Dendritic cell treated with granulocyte-macrophage colony-stimulating factor and Interleukin-4, amounts not matched to agents 40 ng/mL and 50 ng/mL, for 4 days (primary cell): ENCODE results near the gene HPSE2.

ENCODE experiments used
- H3K27ac Mint-ChIP-seq: one replicate; pipeline ENCODE4 v1.8.0; 2022; ENCODE audit warnings: mild to moderate bottlenecking, mixed read lengths
- H3K27me3 Mint-ChIP-seq: one replicate; pipeline ENCODE4 v1.8.0; 2022; ENCODE audit warnings: mild to moderate bottlenecking, mixed read lengths
- H3K36me3 Mint-ChIP-seq: one replicate; pipeline ENCODE4 v1.8.0; 2022; ENCODE audit warnings: low read depth, mixed read lengths
- H3K4me1 Mint-ChIP-seq: one replicate; pipeline ENCODE4 v1.8.0; 2022; ENCODE audit warnings: low read depth, mixed read lengths
- H3K4me3 Mint-ChIP-seq: one replicate; pipeline ENCODE4 v1.8.0; 2022; ENCODE audit warnings: mild to moderate bottlenecking, moderate library complexity, mixed read lengths
- H3K9me3 Mint-ChIP-seq: one replicate; pipeline ENCODE4 v1.8.0; 2022; ENCODE audit warnings: mixed read lengths
- intact Hi-C: fragments of 100-400 bp; cut with micrococcal nuclease; formaldehyde crosslinking; loops from one replicate; pipeline ENCODE4 v1.15.0; 2022

Gene HPSE2

DNA sequence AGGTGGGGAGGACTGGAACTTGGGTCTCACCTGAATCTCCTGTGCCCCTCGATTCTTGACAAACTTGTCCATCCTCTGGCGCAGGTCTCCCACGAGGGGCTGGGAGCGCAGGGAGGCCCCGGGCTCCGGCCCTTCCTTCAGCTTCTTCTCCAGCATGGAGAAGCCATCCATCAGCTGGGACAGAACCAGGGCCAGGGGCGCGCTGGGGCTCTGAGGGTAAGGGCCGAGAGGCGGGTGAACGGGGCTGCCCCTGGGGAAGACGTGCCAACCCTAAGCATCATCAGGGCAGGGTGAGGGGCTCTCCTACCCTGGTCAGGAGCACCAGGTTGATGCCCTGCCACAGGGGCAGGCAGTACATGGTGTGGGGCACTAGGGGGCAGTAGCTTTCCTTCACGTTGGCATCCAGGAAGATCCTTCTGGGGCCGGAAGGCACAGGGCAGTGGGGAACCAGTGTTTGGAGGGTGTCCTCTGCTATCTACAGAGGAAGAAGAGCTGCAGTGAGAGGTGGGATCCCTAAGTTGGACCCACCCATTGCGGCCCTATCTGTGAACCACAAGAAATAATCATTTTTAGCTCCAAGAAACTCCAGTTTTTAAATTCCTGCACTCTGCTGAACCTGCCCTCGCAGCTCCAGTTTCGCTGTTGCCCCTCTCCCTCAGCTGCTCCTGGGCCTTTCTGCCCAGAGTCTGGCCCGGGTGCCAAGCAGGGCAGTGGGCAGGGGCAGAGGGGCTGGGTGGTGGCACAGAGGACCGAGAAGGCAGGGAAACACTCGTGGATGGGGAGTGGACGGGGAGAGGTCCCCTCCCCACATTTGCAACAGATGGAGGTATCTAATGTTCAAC lies 809.9 kb downstream of the HPSE2 start:
- Mint-ChIP-seq H3K4me3 (no peak overlapping the region), H3K36me3 (peaks cover 100% of the 10 kb centered on the region), H3K4me1 (peaks cover 4% of the 10 kb centered on the region), H3K27ac (no peak overlapping the region), H3K27me3 (no peaks in the 10 kb centered on the region), H3K9me3 (no peaks in the 10 kb centered on the region)
- intact Hi-C loops = no loop called here

DNA sequence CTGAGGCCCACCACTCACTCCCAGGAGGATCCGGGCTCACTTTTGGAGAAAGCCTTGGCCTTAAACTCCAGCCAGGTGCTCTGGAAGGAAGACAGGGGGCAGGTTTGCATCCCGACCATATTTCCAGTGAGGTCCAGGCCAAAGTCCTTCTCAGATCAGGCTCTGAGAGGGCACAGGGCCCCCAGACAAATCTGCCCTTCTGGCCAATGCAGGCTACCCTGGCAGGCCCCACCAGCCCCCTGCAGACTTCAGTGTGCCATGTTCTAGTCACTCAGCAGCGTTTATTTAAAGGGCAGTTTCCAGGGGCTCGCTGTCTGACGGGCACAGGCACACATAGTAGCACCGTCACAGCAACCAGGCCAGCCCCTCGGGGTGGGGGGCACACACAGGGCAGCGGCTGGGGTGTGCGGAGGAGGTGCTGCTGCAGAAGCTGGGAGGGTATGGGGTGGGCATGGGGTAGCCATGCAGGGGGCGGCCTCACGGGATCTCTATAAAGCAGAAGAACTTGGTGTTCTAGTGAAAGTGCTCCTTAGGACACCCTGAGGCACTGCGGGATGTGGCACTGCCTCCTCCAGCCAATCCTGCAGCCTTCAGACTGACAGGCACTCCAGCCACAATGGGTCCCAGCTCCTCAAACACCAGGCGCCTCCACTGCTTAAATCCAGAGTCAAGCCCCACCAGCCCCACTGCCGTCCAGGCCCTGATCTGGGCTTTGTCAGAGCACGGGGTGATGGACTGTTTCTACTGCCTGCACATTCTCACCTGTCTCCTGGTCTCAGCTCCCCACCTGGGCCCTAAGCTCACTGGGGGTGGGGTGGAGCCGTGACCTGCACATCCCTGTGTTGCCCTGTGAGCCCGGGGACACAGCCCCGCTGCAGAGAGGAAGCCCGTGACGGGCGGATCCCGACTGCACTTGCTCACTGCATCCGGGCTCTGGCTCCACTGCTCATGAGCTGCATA lies 811.1 kb downstream of the HPSE2 start:
- no peak overlapping the region for H3K4me3 Mint-ChIP-seq
- no peaks in the 10 kb centered on the region for H3K4me1 Mint-ChIP-seq
- H3K36me3 Mint-ChIP-seq = peaks cover 100% of the 10 kb centered on the region
- intact Hi-C loops = no loop called here
- H3K9me3 Mint-ChIP-seq = no peaks in the 10 kb centered on the region
- H3K27me3 Mint-ChIP-seq = no peaks in the 10 kb centered on the region
- no peak overlapping the region for H3K27ac Mint-ChIP-seq

DNA sequence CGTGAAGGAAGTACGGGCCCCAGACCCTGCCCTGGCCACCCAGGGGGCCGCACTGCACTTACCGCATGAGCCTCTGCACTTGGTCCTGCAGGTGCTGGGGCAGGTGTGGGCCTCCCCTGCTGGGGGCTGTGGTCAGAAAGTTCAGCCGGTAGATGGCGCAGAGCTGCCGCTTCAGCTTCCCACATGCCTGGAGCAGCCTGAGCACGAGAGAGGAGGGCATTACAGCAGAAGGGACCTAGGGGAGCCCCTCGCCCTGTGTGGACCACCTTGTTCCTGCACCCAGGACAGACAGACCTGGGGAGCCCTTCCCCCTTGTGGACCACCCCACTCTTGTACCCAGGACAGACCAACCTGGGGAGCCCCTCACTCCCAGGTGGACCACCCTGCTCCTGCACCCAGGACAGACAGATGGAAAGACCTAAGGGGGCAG lies 811.9 kb downstream of the HPSE2 start:
- intact Hi-C loops = no loop called here
- peaks cover 100% of the 10 kb centered on the region for H3K36me3 Mint-ChIP-seq
- H3K27ac Mint-ChIP-seq = no peak overlapping the region
- H3K9me3 Mint-ChIP-seq = no peaks in the 10 kb centered on the region
- H3K4me3 Mint-ChIP-seq = no peak overlapping the region
- H3K27me3 Mint-ChIP-seq = no peaks in the 10 kb centered on the region
- no peaks in the 10 kb centered on the region for H3K4me1 Mint-ChIP-seq

DNA sequence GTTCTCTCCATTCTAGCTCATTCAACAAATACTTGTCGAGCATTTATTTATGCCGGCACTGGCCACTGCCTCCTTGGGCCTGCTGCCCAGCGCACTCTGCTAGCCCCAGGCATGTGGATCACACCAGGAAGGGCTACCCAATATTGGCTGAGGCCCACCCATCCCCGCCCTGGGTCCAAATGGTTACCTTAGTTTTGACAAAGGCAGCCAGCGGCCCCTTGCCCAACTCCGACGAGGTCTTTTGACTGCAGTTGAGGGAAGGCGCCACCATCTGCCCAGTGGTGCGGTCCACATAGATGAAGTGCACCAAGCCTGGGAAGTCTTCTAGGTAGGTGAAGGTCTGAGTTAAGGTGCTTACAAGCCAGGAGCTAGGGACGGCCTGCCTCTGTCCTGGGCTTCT lies 813.5 kb downstream of the HPSE2 start:
- H3K27ac Mint-ChIP-seq = peak overlapping the region; percentile 22
- H3K4me3 Mint-ChIP-seq = no peak overlapping the region

DNA sequence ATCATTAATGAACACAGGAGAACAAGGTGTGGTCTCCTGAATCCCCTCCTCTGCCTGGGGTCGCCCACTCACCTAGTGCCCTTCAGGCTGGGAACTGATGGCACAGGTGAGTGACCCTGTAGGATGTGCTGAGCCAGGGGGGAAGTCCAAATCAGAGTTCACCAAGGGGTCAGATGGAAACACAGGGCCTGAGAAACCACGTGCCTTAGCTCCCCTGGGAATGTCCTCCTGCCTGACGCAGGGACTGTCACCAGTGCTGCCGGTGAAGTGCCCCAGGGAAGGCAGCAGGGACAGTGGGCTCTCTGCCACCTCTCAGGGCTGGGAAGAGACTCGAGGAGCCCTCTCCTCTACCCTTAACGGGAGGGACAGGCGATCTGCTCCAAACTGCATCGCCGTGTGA lies 814.9 kb downstream of the HPSE2 start:
- Mint-ChIP-seq H3K27me3 (no peaks in the 10 kb centered on the region), H3K4me1 (peaks cover 16% of the 10 kb centered on the region), H3K27ac (no peak overlapping the region), H3K36me3 (peaks cover 100% of the 10 kb centered on the region), H3K9me3 (no peaks in the 10 kb centered on the region), H3K4me3 (no peak overlapping the region)
- intact Hi-C loops = no loop called here

More for the DNA sequence above, 813.5 kb downstream of the HPSE2 start:
- intact Hi-C loops = no loop called here
- no peaks in the 10 kb centered on the region for H3K9me3 Mint-ChIP-seq
- H3K27me3 Mint-ChIP-seq = no peaks in the 10 kb centered on the region
- peaks cover 2% of the 10 kb centered on the region for H3K4me1 Mint-ChIP-seq
- H3K36me3 Mint-ChIP-seq = peaks cover 100% of the 10 kb centered on the region

DNA sequence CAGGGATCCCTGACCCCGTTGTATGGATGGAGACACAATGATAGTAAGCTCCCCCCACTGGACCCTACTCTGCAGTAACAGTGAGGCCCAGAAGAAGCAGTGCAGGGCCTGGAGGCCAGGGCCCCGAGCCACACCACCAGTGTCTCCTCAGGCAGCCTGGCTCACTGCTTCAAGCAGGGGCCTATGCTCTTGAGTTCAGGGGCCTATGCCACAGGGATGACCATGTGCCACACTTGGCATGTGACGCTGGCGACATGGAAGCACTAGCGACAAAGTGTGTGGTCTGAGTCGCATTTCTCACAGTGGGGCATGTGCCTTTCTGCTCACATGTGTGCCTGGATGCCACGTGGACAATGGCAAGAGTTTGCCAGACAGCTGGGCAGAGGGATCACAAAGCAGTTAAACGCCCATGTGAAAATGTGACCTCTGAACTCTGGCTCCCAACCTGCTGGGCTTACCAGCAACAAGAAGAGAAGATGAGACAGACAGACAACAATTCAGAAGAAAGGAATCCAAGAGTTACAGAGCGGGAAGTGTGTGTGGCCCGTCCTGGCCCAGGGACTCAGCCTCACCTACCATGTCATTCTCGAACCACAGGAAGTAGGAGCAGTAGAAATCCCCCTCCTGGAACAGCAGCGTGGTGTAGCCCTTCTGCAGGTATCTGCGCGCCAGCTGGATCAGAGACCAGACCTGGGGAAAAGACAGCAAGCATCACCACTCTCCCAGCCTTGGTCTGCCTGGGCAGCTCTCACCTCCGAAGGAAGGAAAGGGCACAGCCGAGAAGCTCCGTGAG lies 816.0 kb downstream of the HPSE2 start:
- no peak overlapping the region for H3K4me3 Mint-ChIP-seq
- H3K36me3 Mint-ChIP-seq = peaks cover 100% of the 10 kb centered on the region
- no peaks in the 10 kb centered on the region for H3K27me3 Mint-ChIP-seq
- H3K9me3 Mint-ChIP-seq = no peaks in the 10 kb centered on the region
- H3K4me1 Mint-ChIP-seq = peaks cover 27% of the 10 kb centered on the region
- intact Hi-C loops = no loop called here
- H3K27ac Mint-ChIP-seq = peak overlapping the region; percentile 62

DNA sequence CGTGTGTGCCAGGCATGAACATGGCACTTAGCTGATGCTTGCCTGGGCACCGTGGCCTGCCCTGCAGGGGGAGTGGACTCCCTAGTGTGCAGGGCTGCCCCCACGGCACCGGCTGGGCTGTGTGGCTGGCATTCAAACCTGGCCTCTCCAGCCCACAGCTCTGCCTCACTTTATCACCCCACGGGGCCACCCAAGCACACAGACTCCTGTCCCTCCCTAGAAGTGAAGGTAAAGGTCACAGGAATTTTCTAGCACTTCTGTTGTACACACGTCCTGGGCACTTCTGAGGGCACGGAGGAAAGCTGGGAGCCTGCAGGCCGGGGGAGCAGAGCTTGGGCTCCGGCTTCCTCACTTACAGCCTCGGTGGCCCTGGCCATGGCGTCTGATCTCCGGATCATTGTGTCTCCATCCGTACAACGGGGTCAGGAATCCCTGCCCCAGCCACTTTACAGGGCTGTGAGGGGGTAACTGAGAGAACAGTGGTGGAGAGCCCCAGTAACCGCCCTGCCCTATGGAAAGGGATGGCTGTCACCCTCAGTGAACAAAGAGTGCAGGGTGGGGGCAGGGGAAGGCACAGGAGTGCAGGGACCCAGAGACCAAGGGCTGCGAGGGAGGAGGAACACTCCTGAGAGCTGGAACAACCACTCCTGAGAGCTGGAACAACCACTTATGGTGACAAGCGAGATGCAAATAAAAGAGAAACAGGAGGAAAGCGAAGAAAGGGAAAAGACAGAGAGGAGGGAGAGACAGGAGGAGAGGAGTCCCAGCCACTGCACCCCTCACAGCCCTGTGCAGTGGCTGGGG lies 816.8 kb downstream of the HPSE2 start:
- H3K4me1 Mint-ChIP-seq = peaks cover 34% of the 10 kb centered on the region
- peaks cover 93% of the 10 kb centered on the region for H3K36me3 Mint-ChIP-seq
- H3K4me3 Mint-ChIP-seq = no peak overlapping the region
- no peaks in the 10 kb centered on the region for H3K27me3 Mint-ChIP-seq
- peak overlapping the region; percentile 62 for H3K27ac Mint-ChIP-seq
- intact Hi-C loops = no loop called here
- no peaks in the 10 kb centered on the region for H3K9me3 Mint-ChIP-seq

DNA sequence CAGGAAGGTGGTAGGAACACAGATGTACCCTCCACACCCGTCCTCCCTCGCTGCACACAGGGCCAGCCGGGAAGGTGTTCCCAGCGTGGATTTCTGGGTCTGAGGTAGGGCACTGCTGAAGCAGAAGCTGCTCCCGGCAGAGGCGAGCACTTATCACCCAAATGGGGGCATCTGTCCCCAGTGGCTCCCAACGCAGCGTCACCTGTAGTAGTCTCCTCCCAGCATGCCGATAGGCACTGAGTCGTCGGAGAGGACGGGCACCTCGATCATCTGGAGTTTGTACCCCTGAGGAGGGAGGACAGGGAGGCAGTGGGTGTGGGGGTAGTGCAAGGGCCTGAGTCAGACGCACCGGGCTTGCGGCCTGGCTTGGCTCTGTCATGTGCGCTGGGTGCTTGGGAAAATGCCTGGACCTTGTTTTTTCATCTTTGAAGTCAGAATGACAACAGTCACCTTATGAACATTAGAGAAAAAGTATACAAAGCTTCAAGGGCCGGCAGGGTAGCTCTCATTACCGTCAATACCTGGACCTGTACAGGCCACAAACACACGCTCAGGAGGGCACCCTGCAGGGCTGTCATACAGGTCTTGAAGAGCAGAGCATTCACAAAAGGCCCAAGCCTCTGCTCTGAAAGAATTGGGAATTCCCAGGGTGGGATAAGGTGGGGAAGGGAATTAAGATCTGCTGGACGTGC lies 817.5 kb downstream of the HPSE2 start:
- no peaks in the 10 kb centered on the region for H3K9me3 Mint-ChIP-seq
- H3K4me1 Mint-ChIP-seq = peaks cover 34% of the 10 kb centered on the region
- H3K4me3 Mint-ChIP-seq = no peak overlapping the region
- no peaks in the 10 kb centered on the region for H3K27me3 Mint-ChIP-seq
- no peak overlapping the region for H3K27ac Mint-ChIP-seq
- peaks cover 86% of the 10 kb centered on the region for H3K36me3 Mint-ChIP-seq
- intact Hi-C loops = no loop called here

DNA sequence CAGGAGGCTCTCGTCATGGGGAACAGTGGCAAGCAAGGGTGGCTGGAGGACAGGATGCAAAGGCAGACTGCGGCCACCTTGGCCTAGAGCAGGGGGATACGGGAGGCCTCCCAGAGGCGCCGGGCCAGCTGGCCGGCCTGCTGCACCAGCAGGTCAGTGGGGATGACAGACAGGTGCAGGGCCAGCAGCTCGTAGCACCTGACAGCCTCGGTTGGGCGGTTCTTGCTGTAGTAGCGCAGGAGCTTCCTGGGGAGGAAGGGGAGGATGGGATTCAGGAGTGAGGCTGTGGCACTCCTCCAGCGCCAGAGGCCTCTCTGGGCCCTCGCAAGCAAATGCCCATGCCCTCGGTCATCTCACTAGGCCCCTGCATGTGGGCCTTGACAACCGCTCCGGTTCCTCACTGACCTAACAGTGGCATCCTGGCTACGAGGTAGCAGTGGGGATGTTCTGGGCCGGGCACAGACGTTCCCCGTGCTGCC lies 818.1 kb downstream of the HPSE2 start:
- peak overlapping the region; percentile 14 for H3K27ac Mint-ChIP-seq
- H3K36me3 Mint-ChIP-seq = peaks cover 80% of the 10 kb centered on the region
- intact Hi-C loops = no loop called here

DNA sequence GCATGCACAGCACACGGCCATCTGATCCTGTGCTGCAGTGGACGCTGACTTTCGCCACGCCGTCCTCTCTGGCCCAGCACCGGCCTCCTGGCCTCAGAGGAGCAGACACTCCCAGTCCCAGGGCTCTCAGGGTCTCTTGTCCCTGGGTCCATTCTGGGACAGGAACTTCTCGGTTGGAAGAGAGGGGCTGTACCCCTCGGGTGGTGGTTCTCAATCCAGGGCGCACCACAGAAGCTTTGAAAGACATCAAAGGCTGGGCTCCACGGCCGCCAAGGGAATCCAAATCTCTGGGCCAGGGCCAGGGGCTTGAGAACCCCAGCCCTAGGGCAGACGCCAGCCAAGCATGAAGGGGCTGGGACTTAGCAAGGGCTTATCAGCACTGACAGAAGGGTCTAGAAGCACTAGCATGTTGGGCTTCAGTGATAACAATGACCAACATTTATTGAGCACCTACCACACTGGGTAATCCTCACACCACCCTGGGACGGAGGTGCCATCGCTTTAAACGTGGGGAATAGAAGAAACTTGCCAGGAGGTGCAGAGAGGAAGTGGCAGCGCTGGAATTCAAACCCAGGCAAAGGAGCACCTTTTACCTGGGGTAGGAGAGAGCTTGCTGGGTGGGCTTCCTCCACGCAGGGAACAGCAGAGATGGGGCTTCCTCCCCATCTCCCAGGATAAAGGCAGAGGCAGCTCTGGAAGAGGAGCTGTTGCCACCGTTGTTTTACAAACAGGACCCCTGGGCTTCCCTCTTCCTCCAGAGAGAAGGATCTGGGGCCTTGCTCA lies 818.9 kb downstream of the HPSE2 start:
- no peak overlapping the region for H3K4me3 Mint-ChIP-seq
- intact Hi-C loops = no loop called here
- peaks cover 72% of the 10 kb centered on the region for H3K36me3 Mint-ChIP-seq
- peak overlapping the region; percentile 14 for H3K27ac Mint-ChIP-seq
- no peaks in the 10 kb centered on the region for H3K27me3 Mint-ChIP-seq
- H3K9me3 Mint-ChIP-seq = no peaks in the 10 kb centered on the region
- H3K4me1 Mint-ChIP-seq = peaks cover 44% of the 10 kb centered on the region

More for the DNA sequence above, 818.1 kb downstream of the HPSE2 start:
- no peaks in the 10 kb centered on the region for H3K9me3 Mint-ChIP-seq
- H3K4me1 Mint-ChIP-seq = peaks cover 37% of the 10 kb centered on the region
- H3K4me3 Mint-ChIP-seq = no peak overlapping the region
- H3K27me3 Mint-ChIP-seq = no peaks in the 10 kb centered on the region

DNA sequence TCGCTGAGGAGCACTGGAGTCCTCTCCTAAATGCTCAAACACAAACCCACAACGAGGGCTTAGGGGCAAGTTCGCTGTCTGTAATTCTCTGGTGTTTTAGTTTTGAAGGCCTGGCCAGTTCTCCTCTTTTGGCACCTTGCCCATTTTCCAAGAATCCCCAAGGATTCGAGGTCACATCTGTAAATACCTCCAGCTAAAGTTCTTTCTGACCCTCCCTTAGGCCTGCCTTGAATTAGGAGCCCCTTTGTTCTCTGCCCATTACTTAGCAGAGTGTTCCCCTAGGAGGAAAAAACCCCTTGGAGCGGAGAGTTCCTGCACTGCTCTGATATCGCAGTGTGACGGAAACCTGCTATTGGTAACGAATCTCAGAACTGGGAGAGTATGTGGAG lies 819.9 kb downstream of the HPSE2 start:
- Mint-ChIP-seq H3K36me3 (peaks cover 68% of the 10 kb centered on the region), H3K4me1 (peaks cover 47% of the 10 kb centered on the region), H3K27me3 (no peaks in the 10 kb centered on the region), H3K9me3 (no peaks in the 10 kb centered on the region), H3K27ac (no peak overlapping the region), H3K4me3 (no peak overlapping the region)
- intact Hi-C loops = no loop called here
